Stimulated activated CD8-positive, alpha-beta memory T cell treated with anti-CD3 and anti-CD28 coated beads, Interleukin-2, amount 100 ng/mL, for 1 hour (primary cell): Measurements from ENCODE around the gene MLANA.

Source experiments
- DNase-seq, 2 donors: peaks; one replicate each; pipeline ENCODE4 v3.0.0-alpha.2; 2020; ENCODE audit warnings: low read depth in 2 of 2

The MLANA gene

DNA sequence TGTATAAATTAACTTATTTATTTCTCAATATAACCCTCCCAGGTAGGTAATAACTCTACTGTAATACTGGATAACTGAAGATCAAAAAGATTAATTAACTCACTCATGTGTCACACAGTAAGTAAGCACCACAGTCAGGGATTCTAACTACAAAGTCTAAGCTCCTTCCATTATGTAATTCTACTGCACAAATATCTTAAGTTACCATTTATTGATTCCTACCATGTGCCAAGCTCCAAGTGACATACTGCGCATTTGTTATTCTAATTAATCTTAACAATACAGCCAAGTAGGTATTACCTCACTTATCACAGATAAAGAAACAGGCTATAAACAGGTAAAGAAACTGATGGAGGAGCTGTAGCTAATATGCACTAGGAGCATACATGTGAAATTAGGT lies 66.5 kb downstream of the MLANA start:
- DNase-seq, result no peak

DNA sequence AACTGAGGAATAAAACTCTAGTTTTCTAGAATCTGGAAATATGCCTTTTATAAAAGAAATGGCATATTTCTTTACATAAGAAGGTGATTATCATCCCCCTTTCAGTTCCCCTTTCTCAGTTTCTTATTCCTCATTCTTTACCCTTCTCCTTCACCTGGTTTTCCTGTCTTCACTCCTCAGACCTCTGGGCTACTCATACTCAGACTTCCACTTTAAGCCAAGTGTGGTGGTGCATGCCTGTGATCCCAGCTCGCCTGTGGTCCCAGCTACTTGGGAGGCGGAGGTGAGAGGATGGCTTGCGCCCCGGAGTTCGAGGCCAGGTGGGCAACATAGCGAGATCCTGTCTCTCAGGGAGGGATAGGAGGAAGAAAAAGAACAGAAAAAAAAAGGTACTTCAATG lies 67.6 kb downstream of the MLANA start:
- no peak for DNase-seq
